HG02852 (cell line): ENCODE results near the gene TBC1D14.
"Not testable (repeated sequence)": the region's sequence is repeated elsewhere in the genome, so short reads cannot be mapped to it uniquely, and the experiment has no call there.

Experiments used
- ATAC-seq: cut with Tn5 transposase; IDR thresholded peaks from one replicate; pipeline ENCODE4 v1.9.1; 2021; ENCODE audit warnings: mild to moderate bottlenecking, moderate library complexity; ENCODE audit not compliant: unreplicated experiment

The TBC1D14 gene

DNA sequence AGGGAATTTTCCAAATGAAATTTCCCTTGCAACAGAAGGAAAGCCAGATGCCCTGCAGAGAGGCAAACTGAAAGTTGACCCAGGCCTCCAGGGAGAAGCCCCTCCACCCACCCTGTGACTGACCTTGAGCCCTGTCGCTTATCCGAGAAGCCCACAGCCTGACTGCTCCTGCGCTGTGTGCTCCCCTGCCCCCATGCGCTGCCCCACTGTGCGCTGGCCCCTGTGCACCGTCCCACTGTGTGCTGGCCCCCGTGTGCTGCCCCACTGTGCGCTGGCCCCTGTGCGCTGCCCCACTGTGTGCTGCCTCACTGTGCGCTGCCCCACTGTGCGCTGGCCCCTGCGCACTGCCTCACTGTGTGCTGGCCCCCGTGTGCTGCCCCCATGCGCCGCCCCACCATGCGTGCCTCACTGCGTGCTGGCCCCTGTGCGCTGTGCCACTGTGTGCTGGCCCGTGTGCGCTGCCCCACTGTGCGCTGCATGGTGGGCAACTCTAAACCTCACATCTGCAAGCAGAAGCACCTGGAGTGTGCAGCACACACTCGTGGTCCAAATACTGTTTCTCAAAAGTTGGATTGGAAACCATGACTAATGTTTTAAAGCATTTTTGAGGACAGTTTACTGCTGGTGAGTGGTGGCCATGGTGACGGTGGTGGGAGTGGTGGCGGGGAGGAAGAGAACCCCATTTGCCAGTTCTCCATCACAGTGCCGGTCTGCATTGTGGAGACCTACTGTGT is 166.5 kb downstream of the TBC1D14 start:
- no peak for ATAC-seq

DNA sequence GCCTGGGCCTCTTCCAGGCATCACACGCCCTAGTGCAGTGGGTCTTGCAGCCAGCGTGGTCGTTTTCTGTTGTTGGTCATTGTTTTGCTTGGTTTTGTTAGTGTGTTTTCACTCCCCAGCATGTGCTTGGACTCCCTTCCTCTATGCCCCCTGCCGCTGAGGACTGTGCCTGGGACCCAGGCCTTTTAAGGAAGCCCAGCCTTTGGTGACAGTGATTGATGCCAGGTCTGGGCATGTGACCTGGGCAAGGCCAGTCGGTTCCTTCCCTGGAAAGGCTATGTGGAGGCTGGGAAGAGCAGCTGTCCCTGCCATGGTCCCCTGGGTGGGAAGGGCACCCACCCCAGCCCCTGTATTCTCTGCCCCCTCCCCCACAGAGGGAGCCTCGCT is 167.1 kb downstream of the TBC1D14 start:
- ATAC-seq, result no peak

DNA sequence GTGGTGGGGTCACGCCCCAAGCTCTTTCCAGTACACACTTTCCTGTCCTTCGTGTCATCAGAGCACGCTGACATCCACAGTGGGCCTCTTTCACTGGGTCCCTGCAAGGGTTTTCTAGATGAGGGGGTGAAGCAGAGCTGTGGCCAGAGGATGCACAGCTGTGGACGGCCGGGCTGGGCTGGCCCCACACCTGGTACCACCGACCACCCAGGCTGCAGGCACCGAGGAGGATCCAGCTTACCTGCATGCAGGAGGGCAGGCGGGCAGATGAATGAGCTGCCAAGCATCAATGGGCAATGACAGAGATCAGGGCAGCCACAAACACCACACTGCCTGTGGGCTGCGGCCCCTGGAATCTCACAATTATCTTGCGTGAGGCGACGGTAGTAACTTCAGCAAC is 167.7 kb downstream of the TBC1D14 start:
- no peak for ATAC-seq

DNA sequence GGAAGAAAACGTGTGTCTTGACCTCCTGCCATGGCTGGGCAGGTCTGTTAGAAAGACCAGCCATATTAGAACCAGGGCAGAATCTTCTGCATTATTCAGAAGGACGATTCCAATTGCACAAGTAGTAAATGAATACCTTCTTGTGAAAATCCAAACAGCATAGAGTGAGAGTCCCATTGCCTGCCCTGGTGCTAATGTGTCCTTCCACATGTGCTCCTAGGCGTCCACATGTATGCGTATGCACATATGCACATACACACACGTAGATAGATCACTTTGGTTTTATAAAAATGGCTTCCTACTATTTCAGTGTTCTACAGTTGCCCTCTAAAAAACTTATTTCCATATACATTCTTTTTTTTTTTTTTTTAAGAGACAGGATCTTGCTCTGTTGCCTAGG is 168.4 kb downstream of the TBC1D14 start:
- no peak for ATAC-seq

DNA sequence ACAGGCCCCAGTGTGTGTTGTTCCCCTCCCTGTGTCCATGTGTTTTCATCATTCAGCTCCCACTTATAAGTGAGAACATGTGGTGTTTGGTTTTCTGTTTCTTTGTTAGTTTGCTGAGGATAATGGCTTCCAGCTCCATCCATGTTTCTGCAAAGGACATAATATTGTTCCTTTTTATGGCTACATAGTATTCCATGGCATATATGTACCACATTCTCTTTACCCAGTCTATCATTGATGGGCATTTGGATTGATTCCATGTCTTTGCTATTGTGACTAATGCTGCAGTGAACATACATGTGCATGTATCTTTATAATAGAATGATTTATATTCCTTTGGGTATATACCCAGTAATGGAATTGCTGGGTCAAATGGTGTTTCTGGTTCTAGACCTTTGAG is 169.9 kb downstream of the TBC1D14 start:
- ATAC-seq, result not testable (repeated sequence)

DNA sequence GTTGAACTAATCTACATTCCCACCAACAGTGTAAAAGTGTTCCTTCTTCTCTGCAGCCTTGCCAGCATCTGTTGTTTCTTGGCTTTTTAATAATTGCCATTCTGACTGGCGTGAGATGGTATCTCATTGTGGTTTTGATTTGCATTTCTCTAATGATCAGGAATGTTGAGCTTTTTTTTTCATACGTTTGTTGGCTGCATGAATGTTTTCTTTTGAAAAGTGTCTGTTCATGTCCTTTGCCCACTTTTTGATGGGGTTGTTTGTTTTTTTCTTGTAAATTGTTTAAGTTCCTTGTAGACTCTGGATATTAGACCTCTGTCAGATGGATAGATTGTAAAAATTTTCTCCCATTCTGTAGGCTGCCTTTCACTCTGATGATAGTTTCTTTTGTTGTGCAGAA is 170.3 kb downstream of the TBC1D14 start:
- ATAC-seq, result not testable (repeated sequence)
